Measurements from ENCODE around the gene RAD51D.

DNA sequence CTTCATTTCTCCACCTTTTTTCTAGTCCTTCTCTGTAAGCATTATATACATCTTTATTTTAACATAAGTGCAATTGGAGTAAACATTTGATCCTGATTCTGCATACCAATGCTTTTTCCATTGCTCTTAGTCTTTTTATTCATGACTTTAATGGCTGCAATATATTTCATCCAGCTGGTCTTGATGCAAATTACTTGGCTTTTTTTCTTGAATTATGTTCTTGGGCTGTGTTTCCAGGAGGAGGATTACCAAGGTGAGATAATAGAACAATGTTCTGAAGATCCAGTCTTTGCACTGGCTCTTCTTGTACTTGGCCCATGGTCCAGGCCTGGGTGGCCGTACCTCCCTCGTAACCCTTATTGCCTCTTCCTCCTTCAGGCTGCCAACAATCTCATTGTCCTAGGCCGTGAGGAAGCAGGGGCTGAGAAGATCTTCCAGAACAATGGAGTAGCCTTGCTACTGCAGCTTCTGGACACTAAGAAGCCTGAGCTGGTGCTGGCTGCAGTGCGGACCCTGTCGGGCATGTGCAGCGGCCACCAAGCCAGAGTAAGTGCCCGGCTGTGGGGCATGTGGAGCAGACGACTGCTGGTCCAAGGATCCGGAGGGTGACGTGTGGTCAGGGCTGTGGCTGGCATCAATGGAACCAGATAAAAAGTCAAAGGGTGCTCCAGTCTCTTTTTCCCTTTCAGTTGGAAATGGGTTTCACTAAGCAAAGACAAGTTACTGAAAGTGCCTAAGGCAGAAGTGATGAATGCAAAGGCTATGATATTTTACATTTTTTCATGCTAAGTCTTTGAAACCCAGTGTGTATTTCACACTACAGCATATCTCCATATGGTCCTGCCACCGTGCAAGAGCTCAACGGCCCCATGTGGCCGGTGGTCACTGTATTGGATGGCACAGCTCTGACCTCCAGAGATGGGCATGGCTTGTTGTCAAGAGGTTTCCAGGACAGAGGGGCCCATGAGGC lies 34.8 kb upstream of the RAD51D start:
- no peak for TF ChIP-seq BACH2 (CRISPR knock-in tag; IDR thresholded peaks at IDR 0.05; ENCODE audit: borderline replicate concordance)
- no peak for TF ChIP-seq RARB (CRISPR knock-in tag; IDR thresholded peaks at IDR 0.05)
- TF ChIP-seq OSR1 (CRISPR knock-in tag; IDR thresholded peaks at IDR 0.05): no peak
- TF ChIP-seq ZFP30 (CRISPR knock-in tag; IDR thresholded peaks at IDR 0.05): no peak
- no peak for TF ChIP-seq PATZ1 (CRISPR knock-in tag; IDR thresholded peaks at IDR 0.05; ENCODE audit: borderline replicate concordance)
